Measurements from ENCODE around the gene KCNK7. TPM values are rescaled to one million over a fixed set of nuclear protein-coding genes. Genes with fewer than 3 reads are reported as not detected.

Gene KCNK7
- total RNA-seq, 2 donors from 2014 or later, result 0.34 to 0.39 TPM

GRCh38 chr11:65613091-65613928 is 17.7 kb upstream of the KCNK7 start:
- ATAC-seq (replicated peaks in 1 of 2) (no peak), DNase-seq (peak; percentile 31 to 38)
- H3K36me3 Mint-ChIP-seq (ENCODE audit: insufficient read depth in 2 of 2), result peaks cover 8 to 14% of the 10 kb centered on the region in 2 donors
- no peaks in the 10 kb centered on the region for H3K9me3 Mint-ChIP-seq
- H3K4me3 Mint-ChIP-seq, result peak overlapping the region; percentile 94
- peak overlapping the region; percentile 79 for H3K27ac Mint-ChIP-seq
- H3K4me1 Mint-ChIP-seq (ENCODE audit: low read depth), result peaks cover 51% of the 10 kb centered on the region
- H3K27me3 Mint-ChIP-seq (ENCODE audit: low read depth), result no peaks in the 10 kb centered on the region

DNA sequence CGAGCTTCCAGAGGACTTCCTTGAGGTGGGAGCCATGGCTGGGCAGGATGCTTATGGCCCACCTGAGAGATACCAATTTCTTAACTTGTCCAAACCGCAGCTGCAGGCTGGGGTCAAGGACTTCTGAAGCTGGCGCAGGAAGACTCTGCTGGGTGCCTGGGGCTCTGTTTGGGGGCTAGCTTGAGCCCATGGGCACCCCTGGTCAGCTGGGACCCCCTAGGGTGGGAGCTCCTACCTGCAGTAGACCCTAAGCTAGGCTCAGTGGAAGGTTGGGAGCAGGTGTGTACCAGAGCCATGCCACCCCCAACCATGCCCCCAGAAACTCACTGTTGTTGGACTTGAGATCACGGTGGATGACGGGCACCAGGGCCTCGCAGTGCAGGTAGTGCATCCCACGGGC is 17.1 kb upstream of the KCNK7 start:
- no peaks in the 10 kb centered on the region for H3K27me3 Mint-ChIP-seq (ENCODE audit: low read depth)
- peaks cover 8 to 14% of the 10 kb centered on the region in 2 donors for H3K36me3 Mint-ChIP-seq (ENCODE audit: insufficient read depth in 2 of 2)
- ATAC-seq (replicated peaks in 1 of 2) (no peak), DNase-seq (no peak)
- H3K27ac Mint-ChIP-seq, result peak overlapping the region; percentile 96
- H3K4me3 Mint-ChIP-seq, result peak overlapping the region; percentile 94
- H3K4me1 Mint-ChIP-seq (ENCODE audit: low read depth), result peaks cover 51% of the 10 kb centered on the region
- H3K9me3 Mint-ChIP-seq, result no peaks in the 10 kb centered on the region

DNA sequence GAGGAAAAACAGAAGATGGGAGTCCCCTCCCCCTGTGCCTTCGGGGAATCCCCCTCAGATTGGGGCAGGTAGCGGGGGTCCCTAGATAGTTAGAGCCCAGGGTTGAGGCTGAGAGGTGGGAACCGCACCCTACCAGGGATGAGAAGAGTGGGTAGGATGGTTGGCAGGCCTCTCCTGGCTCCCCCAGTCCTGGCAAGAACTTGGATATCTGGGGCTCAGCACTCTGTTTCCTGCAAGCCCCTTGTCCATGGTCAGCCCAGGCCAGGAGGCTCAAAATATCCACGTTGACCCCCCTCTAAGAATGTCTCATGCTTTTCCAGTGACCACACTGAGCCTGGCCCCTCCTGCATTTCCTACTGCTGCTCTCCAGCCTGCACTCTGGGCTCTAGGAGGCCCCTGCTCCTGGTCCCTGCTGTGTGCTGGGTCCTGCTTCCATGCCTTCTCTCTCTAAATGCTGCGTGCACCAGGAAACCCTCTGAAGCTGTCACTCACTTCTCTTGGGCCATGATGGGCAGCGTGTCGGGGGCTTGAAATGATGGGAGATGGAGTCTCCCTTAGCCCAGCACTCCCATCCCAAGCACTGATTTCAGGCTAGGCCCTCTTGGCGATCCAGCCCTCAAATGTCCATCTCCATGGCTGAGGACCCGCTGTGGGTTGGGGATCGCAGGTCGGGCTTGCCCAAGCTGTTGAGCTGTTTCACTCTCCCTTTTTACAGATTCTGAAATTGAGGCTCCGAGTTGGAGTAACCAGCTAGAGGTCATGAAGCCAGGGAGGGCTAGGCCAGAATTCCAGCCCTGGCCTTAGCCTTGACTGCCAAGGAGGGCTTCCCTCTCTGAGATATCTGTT is 16.4 kb upstream of the KCNK7 start:
- Mint-ChIP-seq H3K9me3 (no peaks in the 10 kb centered on the region), H3K4me3 (peak overlapping the region; percentile 94), H3K4me1 (ENCODE audit: low read depth) (peaks cover 45% of the 10 kb centered on the region), H3K27ac (peak overlapping the region; percentile 96), H3K27me3 (ENCODE audit: low read depth) (no peaks in the 10 kb centered on the region), H3K36me3 (ENCODE audit: insufficient read depth in 2 of 2) (peaks cover 8 to 14% of the 10 kb centered on the region in 2 donors)
- DNase-seq, result no peak
- no peak for ATAC-seq (replicated peaks in 1 of 2)

- no peaks in the 10 kb centered on the region for H3K9me3 Mint-ChIP-seq
- peaks cover 37% of the 10 kb centered on the region for H3K4me1 Mint-ChIP-seq (ENCODE audit: low read depth)
- ATAC-seq (replicated peaks in 1 of 2), result no peak
- H3K4me3 Mint-ChIP-seq, result peak overlapping the region; percentile 51 to 76
- DNase-seq, result no peak
- H3K27me3 Mint-ChIP-seq (ENCODE audit: low read depth), result no peaks in the 10 kb centered on the region
- H3K36me3 Mint-ChIP-seq (ENCODE audit: insufficient read depth in 2 of 2), result peaks cover 3 to 11% of the 10 kb centered on the region in 2 donors
- peak overlapping the region; percentile 79 for H3K27ac Mint-ChIP-seq
These were observed 15.6 kb upstream of the KCNK7 start for GRCh38 chr11:65611028-65611757.

DNA sequence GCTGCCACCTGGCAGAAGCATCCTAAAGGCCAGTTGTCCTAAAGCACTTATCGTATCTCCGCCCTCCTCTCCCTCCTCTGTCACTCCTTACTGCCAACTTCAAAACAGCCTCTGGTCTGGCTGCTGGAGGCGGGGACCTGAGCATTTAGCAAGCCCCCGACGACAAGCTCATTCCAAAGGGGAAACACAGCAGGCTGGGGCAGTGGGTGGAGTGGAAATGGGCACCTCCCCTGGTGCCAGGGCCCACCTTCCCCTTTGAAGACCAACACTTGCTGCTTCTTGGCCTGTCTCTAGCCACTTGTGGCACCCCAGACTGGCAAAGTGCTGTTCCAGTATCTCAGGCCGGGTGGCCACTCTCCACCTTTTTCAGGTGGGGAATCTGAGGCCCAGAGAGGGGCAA is 14.8 kb upstream of the KCNK7 start:
- ATAC-seq (replicated peaks in 1 of 2) (no peak), DNase-seq (no peak)
- peaks cover 2 to 11% of the 10 kb centered on the region in 2 donors for H3K36me3 Mint-ChIP-seq (ENCODE audit: insufficient read depth in 2 of 2)
- no peaks in the 10 kb centered on the region for H3K9me3 Mint-ChIP-seq
- H3K27me3 Mint-ChIP-seq (ENCODE audit: low read depth), result no peaks in the 10 kb centered on the region
- H3K4me1 Mint-ChIP-seq (ENCODE audit: low read depth), result peaks cover 37% of the 10 kb centered on the region
- peak overlapping the region; percentile 51 to 76 for H3K4me3 Mint-ChIP-seq
- H3K27ac Mint-ChIP-seq, result peak overlapping the region; percentile 84

DNA sequence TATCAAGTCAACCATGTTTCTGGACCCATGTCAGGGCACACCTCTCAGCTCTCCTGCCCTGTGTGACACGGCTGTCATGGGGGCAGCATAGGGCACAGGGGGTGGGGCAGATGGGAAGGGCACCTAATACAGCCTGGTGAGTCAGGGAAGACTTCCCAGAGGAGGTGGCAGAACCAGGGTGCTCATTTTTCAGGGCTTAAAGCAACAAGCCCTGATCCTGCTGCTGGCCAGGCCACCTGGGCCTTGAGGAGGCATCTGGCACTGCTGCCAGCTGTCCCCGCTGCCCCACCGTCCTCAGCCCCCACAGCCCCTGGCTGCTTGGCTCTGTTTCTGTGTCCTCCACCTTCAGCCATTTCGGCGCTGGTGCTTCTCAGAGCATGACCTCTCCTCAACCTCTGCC is 14.1 kb upstream of the KCNK7 start:
- no peak overlapping the region for H3K4me3 Mint-ChIP-seq
- no peak for ATAC-seq (replicated peaks in 1 of 2)
- H3K4me1 Mint-ChIP-seq (ENCODE audit: low read depth), result peaks cover 37% of the 10 kb centered on the region

DNA sequence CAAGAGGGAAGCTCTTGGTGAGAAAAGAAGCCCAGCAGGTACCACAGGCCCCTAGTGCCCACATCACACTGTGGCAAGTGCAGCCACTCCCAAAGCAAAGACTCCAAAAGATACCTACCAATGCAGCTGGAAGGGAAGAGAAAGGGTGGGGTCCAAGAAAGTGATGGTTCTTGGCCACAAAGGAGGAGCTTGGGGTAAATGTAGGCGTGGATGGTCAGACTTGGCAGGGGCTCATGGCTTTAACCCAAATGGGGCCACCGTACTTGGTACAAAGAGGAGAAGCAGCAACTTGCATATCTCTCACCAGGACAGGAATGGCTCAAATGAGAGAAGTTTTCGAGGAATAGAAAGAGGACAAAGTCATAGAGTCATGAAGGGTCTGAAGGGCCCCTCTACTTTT is 13.6 kb upstream of the KCNK7 start:
- peaks cover 37% of the 10 kb centered on the region for H3K4me1 Mint-ChIP-seq (ENCODE audit: low read depth)
- H3K27me3 Mint-ChIP-seq (ENCODE audit: low read depth), result no peaks in the 10 kb centered on the region
- H3K36me3 Mint-ChIP-seq (ENCODE audit: insufficient read depth in 2 of 2), result peaks cover 0 to 11% of the 10 kb centered on the region in 2 donors
- H3K27ac Mint-ChIP-seq, result peak overlapping the region; percentile 53
- ATAC-seq (replicated peaks in 1 of 2) (no peak), DNase-seq (no peak)
- H3K4me3 Mint-ChIP-seq, result no peak overlapping the region
- H3K9me3 Mint-ChIP-seq, result no peaks in the 10 kb centered on the region

More for the DNA sequence above, 14.1 kb upstream of the KCNK7 start:
- DNase-seq, result no peak
- no peaks in the 10 kb centered on the region for H3K9me3 Mint-ChIP-seq
- no peaks in the 10 kb centered on the region for H3K27me3 Mint-ChIP-seq (ENCODE audit: low read depth)
- H3K27ac Mint-ChIP-seq, result no peak overlapping the region
- H3K36me3 Mint-ChIP-seq (ENCODE audit: insufficient read depth in 2 of 2), result peaks cover 0 to 11% of the 10 kb centered on the region in 2 donors

- DNase-seq (no peak), ATAC-seq (replicated peaks in 1 of 2) (no peak)
- no peaks in the 10 kb centered on the region for H3K9me3 Mint-ChIP-seq
- no peak overlapping the region for H3K4me3 Mint-ChIP-seq
- no peak overlapping the region for H3K27ac Mint-ChIP-seq
- peaks cover 0 to 12% of the 10 kb centered on the region in 2 donors for H3K36me3 Mint-ChIP-seq (ENCODE audit: insufficient read depth in 2 of 2)
- no peaks in the 10 kb centered on the region for H3K27me3 Mint-ChIP-seq (ENCODE audit: low read depth)
- peaks cover 31% of the 10 kb centered on the region for H3K4me1 Mint-ChIP-seq (ENCODE audit: low read depth)
These were observed 12.2 kb upstream of the KCNK7 start for GRCh38 chr11:65607614-65608426.

- DNase-seq, result no peak
- H3K4me3 Mint-ChIP-seq, result no peak overlapping the region
- peaks cover 0 to 7% of the 10 kb centered on the region in 2 donors for H3K36me3 Mint-ChIP-seq (ENCODE audit: insufficient read depth in 2 of 2)
- peak; percentile 52 to 54 for ATAC-seq (replicated peaks in 1 of 2)
- no peaks in the 10 kb centered on the region for H3K27me3 Mint-ChIP-seq (ENCODE audit: low read depth)
- no peaks in the 10 kb centered on the region for H3K9me3 Mint-ChIP-seq
- H3K27ac Mint-ChIP-seq, result no peak overlapping the region
- peaks cover 24% of the 10 kb centered on the region for H3K4me1 Mint-ChIP-seq (ENCODE audit: low read depth)
These were observed 11.4 kb upstream of the KCNK7 start for GRCh38 chr11:65606876-65607613.

DNA sequence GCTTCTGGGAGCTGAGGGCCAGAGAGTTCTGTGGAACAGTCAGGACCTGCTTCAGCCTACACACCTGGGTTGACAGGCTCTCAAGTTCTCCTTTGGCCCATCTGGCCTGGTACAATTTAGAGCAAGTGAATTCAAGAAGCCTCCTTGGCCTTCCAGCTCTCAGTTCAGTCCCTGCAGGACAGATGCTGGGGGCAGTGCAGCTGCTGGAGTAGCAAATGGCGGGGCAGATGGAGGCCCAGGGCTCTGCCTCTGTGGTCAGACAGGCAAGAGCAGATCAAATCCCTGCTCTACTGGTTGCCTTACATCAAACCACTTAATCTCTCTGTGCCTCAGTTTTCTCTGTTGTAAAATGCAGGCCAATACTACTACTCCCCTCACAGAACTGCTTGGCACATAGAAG is 8.7 kb upstream of the KCNK7 start:
- Mint-ChIP-seq H3K9me3 (no peaks in the 10 kb centered on the region), H3K36me3 (ENCODE audit: insufficient read depth in 2 of 2) (peaks cover 0 to 6% of the 10 kb centered on the region in 2 donors), H3K27ac (no peak overlapping the region), H3K27me3 (ENCODE audit: low read depth) (no peaks in the 10 kb centered on the region), H3K4me1 (ENCODE audit: low read depth) (no peaks in the 10 kb centered on the region), H3K4me3 (no peak overlapping the region)
- ATAC-seq (replicated peaks in 1 of 2), result no peak
- DNase-seq, result no peak

- Mint-ChIP-seq H3K36me3 (ENCODE audit: insufficient read depth in 2 of 2) (peaks cover 0 to 6% of the 10 kb centered on the region in 2 donors), H3K9me3 (no peaks in the 10 kb centered on the region), H3K4me1 (ENCODE audit: low read depth) (peaks cover 9% of the 10 kb centered on the region), H3K4me3 (no peak overlapping the region), H3K27ac (no peak overlapping the region), H3K27me3 (ENCODE audit: low read depth) (no peaks in the 10 kb centered on the region)
- ATAC-seq (replicated peaks in 1 of 2) (no peak), DNase-seq (no peak)
These were observed 4.3 kb upstream of the KCNK7 start for GRCh38 chr11:65599955-65600246.

All from activated T-cell treated with anti-CD3 and anti-CD28 coated beads, Interleukin-2, amount 50 U/mL, for 72 hours (primary cell).